GM12878 (cell line): ENCODE measurements around the gene NUCB1. TPM values are rescaled to one million over a fixed set of nuclear protein-coding genes. Genes with fewer than 3 reads are reported as not detected.

Experiments used
- ATAC-seq: fragments of 200-7000 bp; cut with Tn5 transposase; 3 replicates; pipeline ENCODE4 v1.9.1; 2020; ENCODE audit warnings: mild to moderate bottlenecking, moderate library complexity
- BruUV-seq: library from RNA; stranded (reverse); fragments of 400-500 nt; replicated peaks from 2 replicates; lab custom pipeline; 2021; lab: Mats Ljungman, UMichigan
- CTCF ChIA-PET: fragments of 300-600 bp; sonication (Branson Sonifier 250); formaldehyde crosslinking; extraction: SDS; loops from one replicate; lab custom pipeline; 2021; ENCODE audit warnings: inconsistent platforms; lab: Yijun Ruan, JAX
- POLR2A ChIA-PET: fragments of 350-600 bp; formaldehyde crosslinking; extraction: SDS; loops from one replicate; lab custom pipeline; 2021; ENCODE audit warnings: inconsistent platforms; lab: Charles Lee
- RAD21 ChIA-PET: fragments of 300-600 bp; sonication (Branson Sonifier 250); formaldehyde crosslinking; loops from one replicate; lab custom pipeline; 2023; ENCODE audit warnings: antibody characterized with exemption; ENCODE audit not compliant: unreplicated experiment; lab: Charles Lee
- SMC1A ChIA-PET: fragments of 300-600 bp; sonication (Branson Sonifier 250); formaldehyde crosslinking; loops from one replicate; lab custom pipeline; 2023; ENCODE audit not compliant: unreplicated experiment, uncharacterized antibody; lab: Charles Lee
- DNase-seq: peaks from one replicate; pipeline ENCODE4 v3.0.0-alpha.2; 2011; ENCODE audit warnings: low read depth, low spot score
- FAIRE-seq: peaks from 3 replicates; lab custom pipeline; 2011; peaks lifted over from hg19 to GRCh38; lab: Jason Lieb, UNC
- H2AFZ ChIP-seq: 2 replicates; pipeline ENCODE4 v1.6.0; 2011; ENCODE audit warnings: low read depth, low read length, control low read depth; ENCODE audit not compliant: control insufficient read depth
- H3K27ac ChIP-seq: 2 replicates; pipeline ENCODE4 v1.5.1; 2011; ENCODE audit warnings: control low read depth; ENCODE audit not compliant: control insufficient read depth, insufficient read depth
- H3K27me3 ChIP-seq, 2 experiments: replicated peaks in 1 of 2; 2 replicates each; pipeline versions ENCODE4 v1.6.0 to v1.6.1; 2011; ENCODE audit warnings: low read length in 1 of 2; ENCODE audit not compliant: control insufficient read depth in 2 of 2, insufficient read depth in 2 of 2
- H3K36me3 ChIP-seq, 2 experiments: 2 replicates each; pipeline ENCODE4 v1.5.1; 2011; ENCODE audit warnings: low read length in 1 of 2; ENCODE audit not compliant: control insufficient read depth in 2 of 2, insufficient read depth in 2 of 2
- H3K4me1 ChIP-seq: 2 replicates; pipeline ENCODE4 v1.6.1; 2011; ENCODE audit warnings: mild to moderate bottlenecking, low read length, moderate library complexity, mixed read lengths; ENCODE audit not compliant: control insufficient read depth, insufficient read depth
- H3K4me2 ChIP-seq: 2 replicates; pipeline ENCODE4 v1.6.0; 2011; ENCODE audit warnings: control low read depth; ENCODE audit not compliant: control insufficient read depth, insufficient read depth
- H3K4me3 ChIP-seq: fragments of 200-600 bp; sonication (generic); 2 replicates; pipeline ENCODE4 v1.5.1; 2016
- H3K79me2 ChIP-seq: 2 replicates; pipeline ENCODE4 v1.6.0; 2011; ENCODE audit warnings: low read length; ENCODE audit not compliant: control insufficient read depth, insufficient read depth
- H3K9ac ChIP-seq: 2 replicates; pipeline ENCODE4 v1.8.0; 2011; ENCODE audit warnings: low read length, control low read depth, mixed read lengths; ENCODE audit not compliant: control insufficient read depth, insufficient read depth
- H3K9me3 ChIP-seq: replicated peaks from 3 replicates; pipeline ENCODE4 v1.5.1; 2011; ENCODE audit warnings: mild to moderate bottlenecking, low read length; ENCODE audit not compliant: control insufficient read depth, insufficient read depth
- H4K20me1 ChIP-seq: 2 replicates; pipeline ENCODE4 v1.6.0; 2011; ENCODE audit not compliant: control insufficient read depth, insufficient read depth
- CHD1 ChIP-seq: IDR thresholded peaks from 2 replicates; pipeline ENCODE4 v1.6.1; 2012; ENCODE audit warnings: low read depth, low read length, improper control_type of control experiment
- CTCF ChIP-seq, 3 experiments: IDR thresholded peaks in 2 of 3; conservative IDR thresholded peaks in 1 of 3; 2 replicates each; pipeline ENCODE4 v1.5.1; 2011; ENCODE audit warnings: low read depth in 3 of 3, low read length in 3 of 3, mild to moderate bottlenecking in 3 of 3, control low read depth in 2 of 3, moderate library complexity in 2 of 3, inconsistent platforms in 1 of 3, mixed read lengths in 1 of 3; ENCODE audit not compliant: control insufficient read depth in 2 of 3, insufficient read depth in 1 of 3; ENCODE audit errors: extremely low read depth in 1 of 3
- ESRRA ChIP-seq: IDR thresholded peaks from 2 replicates; pipeline ENCODE4 v1.6.1; 2012; ENCODE audit warnings: mild to moderate bottlenecking, low read length, improper control_type of control experiment
- MLLT1 ChIP-seq: fragments of 450-650 bp; IDR thresholded peaks from 2 replicates; pipeline ENCODE4 v1.6.1; 2016; ENCODE audit warnings: mild to moderate bottlenecking
- NR2C1 ChIP-seq: fragments of 450-650 bp; IDR thresholded peaks from 2 replicates; pipeline ENCODE4 v1.6.1; 2017; ENCODE audit warnings: antibody characterized with exemption, mild to moderate bottlenecking, moderate library complexity
- NR2F1 ChIP-seq: fragments of 450-650 bp; conservative IDR thresholded peaks from 2 replicates; pipeline ENCODE4 v1.6.1; 2017; ENCODE audit warnings: mild to moderate bottlenecking
- PRDM15 ChIP-seq: fragments of 450-650 bp; formaldehyde crosslinking; IDR thresholded peaks from 2 replicates; pipeline ENCODE4 v1.4.0; 2020; ENCODE audit warnings: mild to moderate bottlenecking, moderate library complexity
- RAD21 ChIP-seq: IDR thresholded peaks from 2 replicates; pipeline ENCODE4 v1.6.1; 2011; ENCODE audit warnings: mild to moderate bottlenecking, low read depth, low read length, moderate library complexity; ENCODE audit not compliant: insufficient read depth
- SMARCA5 ChIP-seq: fragments of 450-650 bp; IDR thresholded peaks from 2 replicates; pipeline ENCODE4 v1.6.1; 2017; ENCODE audit warnings: mild to moderate bottlenecking
- STAT3 ChIP-seq: IDR thresholded peaks from 2 replicates; pipeline ENCODE4 v1.6.1; 2011; ENCODE audit warnings: low read depth, low read length, improper control_type of control experiment
- WGBS: methylation state at CpG from one replicate; pipeline ENCODE4 v1.1.6; 2016; ENCODE audit warnings: low lambda C conversion rate; ENCODE audit not compliant: insufficient replicate concordance, insufficient coverage; ENCODE audit errors: missing lambda C conversion rate; 5-methylcytosine and 5-hydroxymethylcytosine counted together
- in situ Hi-C: fragments of 300-500 bp; cut with MboI; formaldehyde crosslinking; loops from 9 replicates; pipeline ENCODE4 v1.14.3; 2018; ENCODE audit warnings: mixed read lengths
- intact Hi-C: fragments of 100-400 bp; cut with micrococcal nuclease; formaldehyde crosslinking; loops from one replicate; pipeline ENCODE4 v1.14.2; 2022; ENCODE audit not compliant: unreplicated experiment
- polyA plus RNA-seq, 11 experiments: library from polyadenylated mRNA; depleted of rRNA in 4 of 11; unstranded in 6 of 11; stranded (reverse) in 5 of 11; fragments of >200 nt; fragmentation: Nextera tagmentation in 4 of 11; fragmentation: Illumina TruSeq in 1 of 11; extraction: Ambion mirVana in 4 of 11; extraction: Trizol in 1 of 11; gene quantifications; 1 replicate in 1 of 11; 2 replicates in 10 of 11; pipeline versions ENCODE4 v1.2.1 to v1.2.3, GENCODE V29; 2011 to 2016; ENCODE audit warnings: inconsistent platforms in 2 of 11, missing spikeins in 2 of 11, low read depth in 1 of 11
- total RNA-seq, 4 experiments: library from RNA; depleted of rRNA in 3 of 4; stranded (reverse); fragments of >200 nt in 3 of 4; fragmentation: Illumina TruSeq in 1 of 4; extraction: Trizol in 1 of 4; gene quantifications; 2 replicates each; pipeline versions ENCODE4 v1.2.1 to v1.2.3, GENCODE V29; 2013 to 2021

The NUCB1 gene
- total and polyA plus RNA-seq, 10 of the 15 experiments (the other 5 are each of a cell fraction or from before 2014, with no cell fraction given), result 1.8 to 112 (median 44.5) TPM

GRCh38 chr19:48874303-48875135 lies 25.6 kb upstream of the NUCB1 start:
- intact Hi-C loops (loop anchor here (1.0 to 2.0 kb wide), 2 partner anchors 18 to 91 kb away; partner anchors contain the start of gene FTL), in situ Hi-C loops (no loop called here)
- peak overlapping the region; percentile 99 for H3K9ac ChIP-seq
- ChIA-PET RAD21 (interaction anchor here (1.0 to 5.0 kb wide), 11 partner anchors 12 to 119 kb away, joined by 3 to 26 read pairs (median 8); partner anchors contain the start of genes GYS1, NUCB1 and RUVBL2), SMC1A (interaction anchor here (0.5 to 4.5 kb wide), 13 partner anchors 12 to 119 kb away, joined by 3 to 28 read pairs (median 4); partner anchors contain the start of genes FTL, GYS1, NUCB1 and RUVBL2), POLR2A (interaction anchor here (0.6 to 6.7 kb wide), 20 partner anchors 12 to 255 kb away, joined by 3 to 64 read pairs (median 6); partner anchors contain the start of genes BAX, BCAT2, FTL and GYS1), CTCF (interaction anchor here (0.6 to 3.6 kb wide), 14 partner anchors 11 to 152 kb away, joined by 3 to 22 read pairs (median 3); partner anchors contain the start of genes GYS1 and RUVBL2)
- 2% methylated on average over 17 of the region's 17 CpGs for WGBS
- H3K4me3 ChIP-seq, result peak overlapping the region; percentile 100
- H4K20me1 ChIP-seq, result no peaks in the 10 kb centered on the region
- H3K27me3 ChIP-seq, result no peaks in the 10 kb centered on the region
- H2AFZ ChIP-seq, result no peak overlapping the region
- H3K27ac ChIP-seq, result peak overlapping the region; percentile 94
- H3K79me2 ChIP-seq, result peaks cover 50% of the 10 kb centered on the region
- DNase-seq (no peak), ATAC-seq (peak; percentile 13), FAIRE-seq (no peak)
- peak overlapping the region; percentile 98 for H3K4me2 ChIP-seq
- BruUV-seq, result TSS peak; percentile 66
- H3K9me3 ChIP-seq, result peaks cover 2% of the 10 kb centered on the region; the same call in 2 of the 3 replicates
- peaks cover 3% of the 10 kb centered on the region; the same call in 1 of the 2 replicates for H3K4me1 ChIP-seq
- H3K36me3 ChIP-seq, result peaks cover 1 to 10% of the 10 kb centered on the region in 2 experiments; a peak in 2 of 4 replicates
- TF ChIP-seq CTCF (IDR thresholded peaks at IDR 0.05 in 2 of 3, conservative IDR thresholded peaks at IDR 0.05 in 1 of 3; ENCODE audit: control insufficient read depth in 2 of 3, extremely low read depth in 1 of 3, insufficient read depth in 1 of 3, low read depth in 3 of 3, low read length in 3 of 3) (no peak), RAD21 (no peak), ESRRA (no peak), NR2F1 (no peak), STAT3 (no peak), PRDM15 (CRISPR knock-in tag) (no peak), MLLT1 (peak; percentile 95; the same call in 1 of the 2 replicates), NR2C1 (no peak), CHD1 (no peak), SMARCA5 (0 out of 2 replicates have a peak, but pooled peaks have one; percentile 71)
